Activated naive CD8-positive, alpha-beta T cell treated with anti-CD3 and anti-CD28 coated beads, Interleukin-2, amount 10 ng/mL, durations not matched to agents 7 days and 5 days (primary cell): Measurements from ENCODE around the gene GRM5. TPM values are rescaled to one million over a fixed set of nuclear protein-coding genes. Genes with fewer than 3 reads are reported as not detected.

ENCODE experiments used
- total RNA-seq, 2 experiments: library from RNA; stranded (reverse); gene quantifications; one replicate each; pipeline ENCODE4 v1.2.3, GENCODE V29; 2021

GRM5 gene
- total RNA-seq, 2 experiments from 2014 or later: not detected

Other genes starting within 250 kb of the GRM5 start
- gene TYR, start 111.9 kb upstream of the GRM5 start, total RNA-seq: not detected